IMR-90 (cell line): ENCODE measurements around the gene BRCA2. TPM values are rescaled to one million over a fixed set of nuclear protein-coding genes. Genes with fewer than 3 reads are reported as not detected.

Source experiments
- ATAC-seq: fragments of 200-7000 bp; cut with Tn5 transposase; 2 replicates; pipeline ENCODE4 v1.9.1; 2020; ENCODE audit warnings: low read depth, mild to moderate bottlenecking, moderate library complexity
- BruUV-seq: library from RNA; stranded (reverse); fragments of 400-500 nt; replicated peaks from 2 replicates; lab custom pipeline; 2021; lab: Mats Ljungman, UMichigan
- CTCF ChIA-PET: fragments of 300-600 bp; formaldehyde crosslinking; extraction: SDS; loops from one replicate; lab custom pipeline; 2021; ENCODE audit warnings: antibody characterized with exemption; lab: Yijun Ruan, JAX
- POLR2A ChIA-PET: fragments of 300-600 bp; sonication (Branson Sonifier 250); formaldehyde crosslinking; loops from one replicate; lab custom pipeline; 2022; ENCODE audit warnings: antibody characterized with exemption; ENCODE audit not compliant: unreplicated experiment; lab: Charles Lee
- DNase-seq: peaks from one replicate; pipeline ENCODE4 v3.0.0; 2013
- H2AFZ ChIP-seq: replicated peaks from 2 replicates; pipeline ENCODE3; 2013; ENCODE audit warnings: low read length, mild to moderate bottlenecking; ENCODE audit not compliant: poor library complexity
- H2AK5ac ChIP-seq: 2 replicates; pipeline ENCODE4 v1.6.1; 2013; ENCODE audit warnings: low read depth, low read length, inconsistent platforms
- H2AK9ac ChIP-seq: replicated peaks from 2 replicates; pipeline ENCODE3; 2013; ENCODE audit warnings: mild to moderate bottlenecking, low read depth, low read length, moderate library complexity; ENCODE audit not compliant: poor library complexity
- H2BK120ac ChIP-seq: 2 replicates; pipeline ENCODE4 v1.6.1; 2013; ENCODE audit warnings: low read depth, low read length, inconsistent platforms
- H2BK15ac ChIP-seq: 3 replicates; pipeline ENCODE4 v1.6.1; 2013; ENCODE audit warnings: low read depth, low read length, inconsistent platforms
- H2BK20ac ChIP-seq: 2 replicates; pipeline ENCODE4 v1.6.1; 2013; ENCODE audit warnings: low read depth, mild to moderate bottlenecking, inconsistent platforms, low read length, moderate library complexity
- H2BK5ac ChIP-seq: 2 replicates; pipeline ENCODE4 v1.6.1; 2013; ENCODE audit warnings: mild to moderate bottlenecking, low read depth, low read length, inconsistent platforms; ENCODE audit not compliant: poor library complexity, severe bottlenecking
- H3K14ac ChIP-seq: replicated peaks from 2 replicates; pipeline ENCODE4 v1.6.1; 2013; ENCODE audit warnings: low read depth, low read length, inconsistent platforms
- H3K18ac ChIP-seq: 2 replicates; pipeline ENCODE4 v1.6.1; 2013; ENCODE audit warnings: low read depth, low read length, control low read depth
- H3K23ac ChIP-seq: 2 replicates; pipeline ENCODE4 v1.6.1; 2013; ENCODE audit warnings: low read depth, low read length, inconsistent platforms
- H3K27ac ChIP-seq: 2 replicates; pipeline ENCODE4 v1.5.1; 2013; ENCODE audit warnings: mild to moderate bottlenecking, control low read depth, low read length; ENCODE audit not compliant: insufficient read depth
- H3K27me3 ChIP-seq: 2 replicates; pipeline ENCODE4 v1.6.1; 2013; ENCODE audit warnings: low read length; ENCODE audit not compliant: control insufficient read depth, insufficient read depth
- H3K36me3 ChIP-seq: 2 replicates; pipeline ENCODE4 v1.6.1; 2013; ENCODE audit warnings: low read length, mixed read lengths; ENCODE audit not compliant: control insufficient read depth, insufficient read depth
- H3K4ac ChIP-seq: 2 replicates; pipeline ENCODE4 v1.6.1; 2013; ENCODE audit warnings: low read depth, low read length, inconsistent platforms
- H3K4me1 ChIP-seq: 2 replicates; pipeline ENCODE4 v1.6.1; 2013; ENCODE audit warnings: low read length, mixed read lengths; ENCODE audit not compliant: control insufficient read depth, insufficient read depth
- H3K4me2 ChIP-seq: 2 replicates; pipeline ENCODE4 v1.6.1; 2013; ENCODE audit warnings: low read depth, mild to moderate bottlenecking, control low read depth, low read length, moderate library complexity
- H3K4me3 ChIP-seq: 2 replicates; pipeline ENCODE4 v1.5.1; 2013; ENCODE audit warnings: low read depth, mild to moderate bottlenecking, control low read depth, low read length, moderate library complexity; ENCODE audit not compliant: insufficient read depth
- H3K56ac ChIP-seq: 2 replicates; pipeline ENCODE4 v1.6.1; 2013; ENCODE audit warnings: low read length, inconsistent platforms; ENCODE audit not compliant: insufficient read depth; ENCODE audit errors: extremely low read depth
- H3K79me1 ChIP-seq, 2 experiments: 2 replicates each; pipeline ENCODE4 v1.6.1; 2013; ENCODE audit warnings: low read length in 2 of 2, inconsistent platforms in 1 of 2, low read depth in 1 of 2
- H3K9ac ChIP-seq: 2 replicates; pipeline ENCODE4 v1.6.1; 2013; ENCODE audit warnings: low read depth, low read length, control low read depth
- H3K9me1 ChIP-seq: 2 replicates; pipeline ENCODE4 v1.6.1; 2013; ENCODE audit warnings: low read length, inconsistent platforms; ENCODE audit not compliant: insufficient read depth
- H3K9me3 ChIP-seq: 2 replicates; pipeline ENCODE4 v1.6.1; 2013; ENCODE audit warnings: low read length; ENCODE audit not compliant: control insufficient read depth, insufficient read depth
- H4K20me1 ChIP-seq: 2 replicates; pipeline ENCODE4 v1.6.1; 2013; ENCODE audit warnings: low read length, inconsistent platforms; ENCODE audit not compliant: insufficient read depth
- H4K5ac ChIP-seq: 2 replicates; pipeline ENCODE4 v1.6.1; 2013; ENCODE audit warnings: mild to moderate bottlenecking, low read depth, low read length, control low read depth
- H4K8ac ChIP-seq, 2 experiments: 2 replicates each; pipeline ENCODE4 v1.6.1; 2013; ENCODE audit warnings: low read depth in 2 of 2, low read length in 2 of 2, control low read depth in 1 of 2, inconsistent platforms in 1 of 2
- H4K91ac ChIP-seq: 2 replicates; pipeline ENCODE4 v1.6.1; 2013; ENCODE audit warnings: low read depth, low read length, inconsistent platforms; ENCODE audit not compliant: insufficient read depth
- BHLHE40 ChIP-seq: fragments of 150-350 bp; IDR thresholded peaks from 2 replicates; pipeline ENCODE4 v1.6.1; 2016; ENCODE audit warnings: mild to moderate bottlenecking, low read depth, low read length
- CEBPB ChIP-seq: IDR thresholded peaks from 2 replicates; pipeline ENCODE4 v1.6.1; 2012; ENCODE audit warnings: low read depth, low read length, improper control_type of control experiment
- FOS ChIP-seq: fragments of 150-350 bp; IDR thresholded peaks from 2 replicates; pipeline ENCODE4 v1.6.1; 2016; ENCODE audit warnings: low read depth, low read length
- MAFK ChIP-seq: IDR thresholded peaks from 2 replicates; pipeline ENCODE4 v1.6.1; 2012; ENCODE audit warnings: low read depth, low read length, improper control_type of control experiment
- MAZ ChIP-seq: IDR thresholded peaks from 2 replicates; pipeline ENCODE4 v1.6.1; 2012; ENCODE audit warnings: low read depth, mild to moderate bottlenecking, low read length, improper control_type of control experiment, moderate library complexity, borderline replicate concordance
- MXI1 ChIP-seq: IDR thresholded peaks from 2 replicates; pipeline ENCODE4 v1.6.1; 2012; ENCODE audit warnings: low read depth, mild to moderate bottlenecking, low read length, moderate library complexity, borderline replicate concordance
- NFE2L2 ChIP-seq: fragments of 150-350 bp; IDR thresholded peaks from 2 replicates; pipeline ENCODE4 v1.6.1; 2016; ENCODE audit warnings: low read depth, mild to moderate bottlenecking, low read length
- RAD21 ChIP-seq: IDR thresholded peaks from 2 replicates; pipeline ENCODE4 v1.6.1; 2012; ENCODE audit warnings: low read length, improper control_type of control experiment
- SMC3 ChIP-seq: fragments of 150-350 bp; IDR thresholded peaks from 2 replicates; pipeline ENCODE4 v1.6.1; 2016; ENCODE audit warnings: low read depth, mild to moderate bottlenecking, antibody characterized with exemption, low read length, moderate library complexity
- WGBS, 2 experiments: methylation state at CpG; one replicate each; pipeline versions ENCODE4 v1.1.5 to v1.1.7; 2013; ENCODE audit warnings: missing lambda C conversion rate in 2 of 2; ENCODE audit not compliant: insufficient read length in 1 of 2; ENCODE audit errors: extremely low coverage in 2 of 2; 5-methylcytosine and 5-hydroxymethylcytosine counted together
- dilution Hi-C: fragments of 300-500 bp; cut with HindIII; formaldehyde crosslinking; loops from one replicate; pipeline ENCODE4 v1.14.3; 2018; ENCODE audit warnings: low sequenced_read_pairs; ENCODE audit not compliant: unreplicated experiment
- in situ Hi-C: fragments of 300-500 bp; cut with MboI; formaldehyde crosslinking; loops from 3 replicates; pipeline ENCODE4 v1.14.3; 2019; ENCODE audit warnings: low sequenced_read_pairs, inconsistent platforms, mixed read lengths
- intact Hi-C: fragments of 100-400 bp; cut with micrococcal nuclease; formaldehyde crosslinking; loops from 2 replicates; pipeline ENCODE4 v1.10.0; 2022
- polyA plus RNA-seq, 3 experiments: library from polyadenylated mRNA; depleted of rRNA; stranded (reverse); fragments of >200 nt; gene quantifications; 2 replicates each; pipeline ENCODE4 v1.2.3, GENCODE V29; 2012; ENCODE audit warnings: low replicate concordance in 1 of 3
- total RNA-seq: library from RNA; depleted of rRNA; stranded (reverse); fragments of >200 nt; gene quantifications from 2 replicates; pipeline ENCODE4 v1.2.3, GENCODE V29; 2012
- TF ChIP-seq, protein P1 (sequence below): fragments of 150-350 bp; IDR thresholded peaks from 2 replicates; pipeline ENCODE4 v1.6.1; 2017; ENCODE audit warnings: mild to moderate bottlenecking, antibody characterized with exemption, low read length, low read depth

BRCA2 gene
- total and polyA plus RNA-seq, 2 of the 4 experiments (the other 2 are of a cell fraction): 2.0 to 9.7 TPM

DNA sequence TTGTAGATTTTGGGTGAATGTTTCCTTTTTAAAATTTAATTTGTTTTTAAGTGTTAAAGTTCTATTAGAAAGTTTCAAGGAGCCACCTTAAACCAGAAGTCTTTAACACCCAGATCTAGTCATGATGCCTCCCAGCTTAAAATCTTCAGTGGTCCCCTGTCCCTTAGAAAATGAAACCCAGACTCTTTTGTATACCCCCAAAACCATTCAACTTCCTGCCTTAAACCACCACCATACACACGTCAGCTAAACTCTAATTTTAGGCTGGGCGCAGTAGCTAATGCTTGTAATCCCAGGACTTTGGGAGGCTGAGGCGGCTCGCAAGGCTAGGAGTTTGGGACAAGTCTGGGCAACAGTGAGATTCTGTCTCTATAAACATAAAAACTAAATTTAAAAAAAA lies 74.7 kb downstream of the BRCA2 start:
- Histone ChIP-seq H4K8ac (no peak overlapping the region), H2AK9ac (no peak overlapping the region), H2BK5ac (no peak overlapping the region), H2BK15ac (no peak overlapping the region), H3K4ac (no peak overlapping the region), H4K20me1 (no peaks in the 10 kb centered on the region), H3K9me3 (no peaks in the 10 kb centered on the region), H3K18ac (no peak overlapping the region), H3K4me3 (no peak overlapping the region), H3K4me1 (no peaks in the 10 kb centered on the region), H3K14ac (no peak overlapping the region), H4K5ac (no peak overlapping the region), H4K91ac (no peak overlapping the region), H3K9ac (no peak overlapping the region), H3K27ac (no peak overlapping the region), H3K27me3 (no peaks in the 10 kb centered on the region), H3K4me2 (no peak overlapping the region), H2AFZ (no peak overlapping the region), H3K56ac (no peak overlapping the region), H3K79me1 (no peaks in the 10 kb centered on the region), H3K9me1 (0 out of 2 replicates have a peak, but pooled peaks cover 2% of the 10 kb centered on the region), H3K23ac (no peak overlapping the region), H2AK5ac (no peak overlapping the region), H3K36me3 (no peaks in the 10 kb centered on the region), H2BK20ac (no peak overlapping the region), H2BK120ac (no peak overlapping the region)
- DNase-seq (no peak), ATAC-seq (no peak)
- TF ChIP-seq NFE2L2: no peak
- TF ChIP-seq CEBPB: no peak
- no peak for TF ChIP-seq MAFK
- TF ChIP-seq SMC3: no peak
- TF ChIP-seq RAD21: no peak
- TF ChIP-seq, protein P1, sequence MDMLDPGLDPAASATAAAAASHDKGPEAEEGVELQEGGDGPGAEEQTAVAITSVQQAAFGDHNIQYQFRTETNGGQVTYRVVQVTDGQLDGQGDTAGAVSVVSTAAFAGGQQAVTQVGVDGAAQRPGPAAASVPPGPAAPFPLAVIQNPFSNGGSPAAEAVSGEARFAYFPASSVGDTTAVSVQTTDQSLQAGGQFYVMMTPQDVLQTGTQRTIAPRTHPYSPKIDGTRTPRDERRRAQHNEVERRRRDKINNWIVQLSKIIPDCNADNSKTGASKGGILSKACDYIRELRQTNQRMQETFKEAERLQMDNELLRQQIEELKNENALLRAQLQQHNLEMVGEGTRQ: no peak
- no peak for TF ChIP-seq MAZ
- TF ChIP-seq FOS: no peak
- no peak for TF ChIP-seq BHLHE40
- no peak for TF ChIP-seq MXI1
- POLR2A ChIA-PET: no interaction called here
- in situ Hi-C loops: no loop called here
- BruUV-seq: no TSS peak
- dilution Hi-C loops: no loop called here
- CTCF ChIA-PET: no interaction called here
- no CpG with 5 or more reads among the region's 4 CpGs for WGBS, 2 experiments
- intact Hi-C loops: no loop called here
